CD8-positive, alpha-beta memory T cell (primary cell): Measurements from ENCODE around the gene TMEM26. TPM values are rescaled to one million over a fixed set of nuclear protein-coding genes. Genes with fewer than 3 reads are reported as not detected.
"Not testable (repeated sequence)": the region's sequence is repeated elsewhere in the genome, so short reads cannot be mapped to it uniquely, and the experiment has no call there.

ENCODE experiments used
- CTCF ChIA-PET: fragments of 350-600 bp; sonication (Branson Sonifier 250); formaldehyde crosslinking; loops from one replicate; lab custom pipeline; 2021; ENCODE audit warnings: antibody characterized with exemption; lab: Charles Lee
- POLR2A ChIA-PET: fragments of 350-600 bp; sonication (Branson Sonifier 250); formaldehyde crosslinking; loops from one replicate; lab custom pipeline; 2021; ENCODE audit warnings: antibody characterized with exemption; lab: Charles Lee
- DNase-seq, 5 donors: peaks; one replicate each; pipeline versions ENCODE4 v3.0.0 to v3.0.0-alpha.2; 2020 to 2022; ENCODE audit warnings: mixed read lengths in 1 of 5
- H3K27ac ChIP-seq: one replicate; pipeline ENCODE4 v1.7.0; 2013; ENCODE audit warnings: low read depth, mild to moderate bottlenecking, low read length, moderate library complexity
- H3K27me3 ChIP-seq: 2 replicates; pipeline ENCODE4 v1.7.0; 2013; ENCODE audit warnings: low read length, mild to moderate bottlenecking; ENCODE audit not compliant: insufficient read depth, poor library complexity, severe bottlenecking
- H3K36me3 ChIP-seq: 2 replicates; pipeline ENCODE4 v1.7.0; 2013; ENCODE audit warnings: mild to moderate bottlenecking, low read length, moderate library complexity; ENCODE audit not compliant: insufficient read depth
- H3K4me1 ChIP-seq: 2 replicates; pipeline ENCODE4 v1.7.0; 2013; ENCODE audit warnings: mild to moderate bottlenecking, low read length, moderate library complexity; ENCODE audit not compliant: insufficient read depth
- H3K4me3 ChIP-seq: 2 replicates; pipeline ENCODE4 v1.7.0; 2013; ENCODE audit warnings: mild to moderate bottlenecking, low read length
- H3K9me3 ChIP-seq: 2 replicates; pipeline ENCODE4 v1.7.0; 2013; ENCODE audit warnings: mild to moderate bottlenecking, low read length
- H3K27ac Mint-ChIP-seq, 8 donors: one replicate each; pipeline ENCODE4 v1.8.0; 2020 to 2021; ENCODE audit warnings: mixed read lengths in 8 of 8, mild to moderate bottlenecking in 6 of 8, inconsistent platforms in 3 of 8, moderate library complexity in 3 of 8
- H3K27me3 Mint-ChIP-seq, 2 donors: one replicate each; pipeline ENCODE4 v1.8.0; 2020 to 2021; ENCODE audit warnings: mixed read lengths in 2 of 2, mild to moderate bottlenecking in 1 of 2, moderate library complexity in 1 of 2
- H3K36me3 Mint-ChIP-seq, 3 donors: one replicate each; pipeline ENCODE4 v1.8.0; 2020 to 2021; ENCODE audit warnings: mixed read lengths in 3 of 3, inconsistent platforms in 1 of 3, mild to moderate bottlenecking in 1 of 3
- H3K4me1 Mint-ChIP-seq, 3 donors: one replicate each; pipeline ENCODE4 v1.8.0; 2020 to 2021; ENCODE audit warnings: mixed read lengths in 3 of 3, inconsistent platforms in 1 of 3, mild to moderate bottlenecking in 1 of 3
- H3K4me3 Mint-ChIP-seq, 7 donors: one replicate each; pipeline ENCODE4 v1.8.0; 2020 to 2021; ENCODE audit warnings: mixed read lengths in 7 of 7, mild to moderate bottlenecking in 6 of 7, moderate library complexity in 4 of 7, inconsistent platforms in 2 of 7
- H3K9me3 Mint-ChIP-seq, 5 donors: one replicate each; pipeline ENCODE4 v1.8.0; 2020 to 2022; ENCODE audit warnings: mixed read lengths in 5 of 5, mild to moderate bottlenecking in 3 of 5, moderate library complexity in 2 of 5, inconsistent platforms in 1 of 5
- polyA plus RNA-seq: library from polyadenylated mRNA; unstranded; fragments of 300-500 nt; fragmentation: Illumina TruSeq; gene quantifications from one replicate; pipeline ENCODE4 v1.2.3, GENCODE V29; 2021
- total RNA-seq, 2 experiments: library from RNA; stranded (reverse); gene quantifications; one replicate each; pipeline ENCODE4 v1.2.3, GENCODE V29; 2021

The TMEM26 gene
- total and polyA plus RNA-seq, 3 experiments from 2014 or later = not detected

- Histone ChIP-seq H3K4me3 (no peak overlapping the region), H3K27me3 (no peaks in the 10 kb centered on the region), H3K4me1 (no peaks in the 10 kb centered on the region), H3K27ac (no peak overlapping the region), H3K36me3 (no peaks in the 10 kb centered on the region), H3K9me3 (no peaks in the 10 kb centered on the region)
- Mint-ChIP-seq H3K27ac (no peak overlapping the region), H3K9me3 (peaks cover 0 to 4% (median 0%) of the 10 kb centered on the region in 5 donors), H3K27me3 (peaks cover 4 to 5% of the 10 kb centered on the region in 2 donors), H3K4me1 (peaks cover 0 to 6% (median 5%) of the 10 kb centered on the region in 3 donors), H3K4me3 (no peak overlapping the region), H3K36me3 (no peaks in the 10 kb centered on the region)
- DNase-seq = no peak
- ChIA-PET POLR2A (no interaction called here), CTCF (no interaction called here)
Observed at GRCh38 chr10:61389887-61390286, 63.3 kb downstream of the TMEM26 start.

GRCh38 chr10:61388986-61389385 is 64.2 kb downstream of the TMEM26 start:
- DNase-seq, CTCF ChIA-PET, H3K4me3 ChIP-seq, H3K36me3 Mint-ChIP-seq, H3K4me1 Mint-ChIP-seq, H3K4me1 ChIP-seq, H3K27me3 Mint-ChIP-seq, H3K9me3 ChIP-seq, H3K27ac Mint-ChIP-seq, H3K36me3 ChIP-seq, H3K27me3 ChIP-seq, H3K9me3 Mint-ChIP-seq, POLR2A ChIA-PET, H3K27ac ChIP-seq, H3K4me3 Mint-ChIP-seq: not testable (repeated sequence)

- H3K4me3 Mint-ChIP-seq = no peak overlapping the region
- POLR2A ChIA-PET = no interaction called here
- Histone ChIP-seq H3K4me3 (no peak overlapping the region), H3K27me3 (no peaks in the 10 kb centered on the region), H3K4me1 (no peaks in the 10 kb centered on the region), H3K9me3 (no peaks in the 10 kb centered on the region), H3K27ac (no peak overlapping the region), H3K36me3 (no peaks in the 10 kb centered on the region)
- no peak for DNase-seq
- H3K4me1 Mint-ChIP-seq = no peaks in the 10 kb centered on the region
- peaks cover 0 to 6% (median 0%) of the 10 kb centered on the region in 5 donors for H3K9me3 Mint-ChIP-seq
- CTCF ChIA-PET = no interaction called here
- peaks cover 4% of the 10 kb centered on the region in 2 donors for H3K27me3 Mint-ChIP-seq
- H3K36me3 Mint-ChIP-seq = peaks cover 0 to 2% (median 0%) of the 10 kb centered on the region in 3 donors
- no peak overlapping the region for H3K27ac Mint-ChIP-seq
Observed at GRCh38 chr10:61385231-61386001, 67.8 kb downstream of the TMEM26 start.

- H3K27ac Mint-ChIP-seq, H3K27me3 Mint-ChIP-seq, H3K27me3 ChIP-seq, H3K4me3 Mint-ChIP-seq, H3K9me3 Mint-ChIP-seq, H3K36me3 ChIP-seq, H3K9me3 ChIP-seq, POLR2A ChIA-PET, H3K4me3 ChIP-seq, DNase-seq, H3K27ac ChIP-seq, H3K4me1 Mint-ChIP-seq, H3K4me1 ChIP-seq, CTCF ChIA-PET, H3K36me3 Mint-ChIP-seq: not testable (repeated sequence)
Observed at GRCh38 chr10:61381153-61381552, 72.0 kb downstream of the TMEM26 start.

- Histone ChIP-seq H3K36me3 (no peaks in the 10 kb centered on the region), H3K27me3 (no peaks in the 10 kb centered on the region), H3K4me3 (no peak overlapping the region), H3K9me3 (no peaks in the 10 kb centered on the region), H3K4me1 (no peaks in the 10 kb centered on the region), H3K27ac (no peak overlapping the region)
- peaks cover 5 to 10% of the 10 kb centered on the region in 2 donors for H3K27me3 Mint-ChIP-seq
- no peak for DNase-seq
- peaks cover 0 to 8% (median 5%) of the 10 kb centered on the region in 5 donors for H3K9me3 Mint-ChIP-seq
- no peak overlapping the region for H3K4me3 Mint-ChIP-seq
- no peaks in the 10 kb centered on the region for H3K4me1 Mint-ChIP-seq
- ChIA-PET POLR2A (no interaction called here), CTCF (no interaction called here)
- peaks cover 0 to 2% (median 0%) of the 10 kb centered on the region in 3 donors for H3K36me3 Mint-ChIP-seq
- H3K27ac Mint-ChIP-seq = no peak overlapping the region
Observed at GRCh38 chr10:61378865-61379264, 74.3 kb downstream of the TMEM26 start.

- Mint-ChIP-seq H3K27me3 (peaks cover 5 to 10% of the 10 kb centered on the region in 2 donors), H3K27ac (no peak overlapping the region), H3K4me1 (no peaks in the 10 kb centered on the region), H3K4me3 (no peak overlapping the region), H3K36me3 (no peaks in the 10 kb centered on the region), H3K9me3 (peaks cover 0 to 9% (median 5%) of the 10 kb centered on the region in 5 donors)
- Histone ChIP-seq H3K27ac (no peak overlapping the region), H3K36me3 (no peaks in the 10 kb centered on the region), H3K4me3 (no peak overlapping the region), H3K4me1 (no peaks in the 10 kb centered on the region), H3K27me3 (no peaks in the 10 kb centered on the region), H3K9me3 (no peaks in the 10 kb centered on the region)
- ChIA-PET POLR2A (no interaction called here), CTCF (no interaction called here)
- no peak for DNase-seq
Observed at GRCh38 chr10:61376908-61377368, 76.2 kb downstream of the TMEM26 start.

GRCh38 chr10:61376377-61376776 is 76.8 kb downstream of the TMEM26 start:
- Histone ChIP-seq H3K4me1 (no peaks in the 10 kb centered on the region), H3K27ac (no peak overlapping the region), H3K27me3 (no peaks in the 10 kb centered on the region), H3K4me3 (no peak overlapping the region), H3K36me3 (no peaks in the 10 kb centered on the region), H3K9me3 (no peaks in the 10 kb centered on the region)
- ChIA-PET CTCF (no interaction called here), POLR2A (no interaction called here)
- Mint-ChIP-seq H3K4me3 (no peak overlapping the region), H3K9me3 (peaks cover 0 to 9% (median 4%) of the 10 kb centered on the region in 5 donors), H3K27me3 (peaks cover 5 to 10% of the 10 kb centered on the region in 2 donors), H3K27ac (no peak overlapping the region), H3K36me3 (no peaks in the 10 kb centered on the region), H3K4me1 (no peaks in the 10 kb centered on the region)
- no peak for DNase-seq

GRCh38 chr10:61366365-61366764 is 86.8 kb downstream of the TMEM26 start:
- Mint-ChIP-seq H3K27ac (no peak overlapping the region), H3K36me3 (no peaks in the 10 kb centered on the region), H3K4me1 (no peaks in the 10 kb centered on the region), H3K9me3 (peaks cover 0 to 3% (median 0%) of the 10 kb centered on the region in 5 donors), H3K27me3 (peaks cover 0 to 2% of the 10 kb centered on the region in 2 donors), H3K4me3 (no peak overlapping the region)
- no peaks in the 10 kb centered on the region for H3K9me3 ChIP-seq
- H3K4me3 ChIP-seq = no peak overlapping the region
- POLR2A ChIA-PET = no interaction called here
- no peak for DNase-seq
- H3K4me1 ChIP-seq = no peaks in the 10 kb centered on the region
- CTCF ChIA-PET = no interaction called here
- no peaks in the 10 kb centered on the region for H3K36me3 ChIP-seq
- H3K27me3 ChIP-seq = no peaks in the 10 kb centered on the region
- no peak overlapping the region for H3K27ac ChIP-seq
